ENCODE data around the gene PDGFRB.

The PDGFRB gene

DNA sequence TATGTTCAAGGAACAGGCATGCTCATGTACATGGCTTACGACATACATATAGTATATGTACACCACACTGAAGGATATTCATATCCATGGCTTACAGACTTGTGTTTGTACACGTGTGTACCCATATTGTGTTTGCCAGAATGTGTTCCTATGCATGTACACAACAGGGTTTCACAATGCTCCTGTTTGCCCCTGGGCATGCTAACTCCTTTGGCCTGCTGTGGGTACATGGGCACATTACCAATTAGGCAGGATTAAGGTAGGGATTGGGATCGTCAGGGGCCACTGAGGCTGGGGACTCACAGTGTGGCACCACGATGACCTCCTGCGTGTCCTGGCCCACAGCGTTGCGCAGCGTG lies 26.2 kb downstream of the PDGFRB start:
- DNase-seq, result no peak

DNA sequence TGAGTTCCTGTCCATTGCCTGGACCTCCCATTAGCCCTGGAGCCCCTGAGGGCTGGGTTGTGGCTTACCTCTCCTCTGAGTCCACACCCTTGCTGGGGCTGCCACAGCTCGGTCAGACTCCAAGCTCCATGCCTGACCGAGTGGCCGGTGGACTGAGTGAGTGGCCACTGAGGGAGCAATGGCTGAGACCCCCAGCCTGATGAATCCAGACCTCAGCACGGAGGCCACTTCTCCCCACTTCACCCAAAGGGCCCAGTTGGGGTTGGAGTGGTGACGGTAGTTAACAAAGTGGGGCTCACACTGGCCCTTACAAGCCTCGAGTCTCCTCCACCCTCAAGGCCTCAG lies 28.8 kb downstream of the PDGFRB start:
- DNase-seq, result no peak

GRCh38 chr5:150126199-150126920 lies 29.3 kb downstream of the PDGFRB start:
- DNase-seq, result no peak

GRCh38 chr5:150125334-150125733 lies 30.3 kb downstream of the PDGFRB start:
- no peak for DNase-seq

GRCh38 chr5:150124596-150124995 lies 31.0 kb downstream of the PDGFRB start:
- DNase-seq, result no peak

GRCh38 chr5:150124111-150124557 lies 31.5 kb downstream of the PDGFRB start:
- DNase-seq, result no peak

GRCh38 chr5:150123542-150123941 lies 32.1 kb downstream of the PDGFRB start:
- no peak for DNase-seq

DNA sequence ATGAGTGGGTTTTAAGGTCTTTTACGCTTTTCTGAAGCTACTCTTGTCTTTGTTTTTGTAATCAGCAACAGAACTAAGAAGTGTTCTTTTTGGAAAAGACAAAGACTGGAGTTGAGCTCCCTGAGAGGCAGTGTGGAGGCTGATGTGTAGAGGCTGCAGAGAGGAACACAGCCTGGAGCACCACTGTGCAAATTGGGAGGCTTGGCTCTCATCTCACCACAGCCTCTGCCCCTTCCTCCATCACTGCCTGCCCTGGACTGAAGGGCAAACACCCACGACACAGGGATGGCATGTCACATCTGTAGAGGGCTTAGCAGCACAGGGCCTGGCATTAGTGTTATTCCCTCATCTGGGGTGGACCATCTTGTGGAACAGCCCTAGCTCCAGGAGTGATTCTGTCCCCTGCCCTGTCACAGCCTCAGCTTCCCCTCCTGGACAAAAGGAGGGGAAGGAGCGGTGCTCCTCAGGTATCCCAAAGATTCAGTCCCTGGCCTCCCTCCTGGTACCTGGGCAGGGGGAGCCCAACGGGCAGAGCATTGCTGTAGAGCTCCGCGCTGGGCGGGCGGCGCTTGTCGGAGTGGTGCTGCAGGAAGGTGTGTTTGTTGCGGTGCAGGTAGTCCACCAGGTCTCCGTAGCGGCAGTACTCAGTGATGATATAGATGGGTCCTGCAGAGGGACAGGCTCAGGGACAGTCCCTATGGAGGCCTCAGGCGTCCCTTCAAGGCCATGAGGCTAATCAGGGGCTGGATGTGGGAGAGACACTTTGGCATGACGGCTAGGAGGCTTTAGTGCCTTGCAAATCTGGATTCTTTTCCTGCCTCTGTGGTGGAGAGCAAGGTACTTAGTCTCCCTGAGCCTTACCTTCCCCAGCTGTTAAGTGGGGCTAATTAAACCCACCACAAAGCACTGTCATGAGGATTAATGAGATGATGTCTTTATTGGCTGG lies 32.8 kb downstream of the PDGFRB start:
- DNase-seq, result no peak

- DNase-seq, result peak; percentile 30
Observed at GRCh38 chr5:150122158-150122510, 33.5 kb downstream of the PDGFRB start.

DNA sequence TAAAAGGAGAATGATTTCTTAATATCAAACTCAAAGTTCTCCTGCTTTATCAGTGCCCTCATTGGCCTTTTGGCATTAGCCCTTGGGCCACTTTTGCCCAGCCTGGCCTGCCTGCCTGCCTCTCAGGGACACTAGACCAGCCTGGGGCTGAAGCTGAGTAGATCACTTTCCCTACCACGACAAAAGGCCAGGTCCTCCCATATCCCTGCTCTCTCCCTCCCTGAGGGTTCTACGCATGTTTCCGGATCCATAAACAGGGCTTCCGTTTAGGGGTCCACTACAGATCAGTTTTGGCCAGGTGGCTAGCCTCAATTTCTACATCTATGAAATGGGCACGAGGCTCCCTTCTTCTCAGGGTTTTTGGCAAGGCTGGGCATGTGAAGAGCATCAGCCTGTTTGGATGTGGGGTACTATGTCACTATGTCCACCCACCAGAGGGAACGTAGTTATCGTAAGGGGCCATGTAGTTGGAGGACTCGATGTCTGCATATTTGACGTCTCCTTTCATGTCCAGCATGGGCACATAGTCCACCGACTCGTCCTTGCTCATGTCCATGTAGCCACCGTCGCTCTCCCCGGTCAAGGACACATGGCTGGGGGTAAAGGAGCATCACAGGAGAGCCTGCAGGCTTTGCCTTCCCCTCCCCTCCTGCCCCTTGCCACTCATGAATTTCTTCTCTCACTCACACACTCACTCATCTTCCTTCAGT lies 34.0 kb downstream of the PDGFRB start:
- DNase-seq, result no peak

DNA sequence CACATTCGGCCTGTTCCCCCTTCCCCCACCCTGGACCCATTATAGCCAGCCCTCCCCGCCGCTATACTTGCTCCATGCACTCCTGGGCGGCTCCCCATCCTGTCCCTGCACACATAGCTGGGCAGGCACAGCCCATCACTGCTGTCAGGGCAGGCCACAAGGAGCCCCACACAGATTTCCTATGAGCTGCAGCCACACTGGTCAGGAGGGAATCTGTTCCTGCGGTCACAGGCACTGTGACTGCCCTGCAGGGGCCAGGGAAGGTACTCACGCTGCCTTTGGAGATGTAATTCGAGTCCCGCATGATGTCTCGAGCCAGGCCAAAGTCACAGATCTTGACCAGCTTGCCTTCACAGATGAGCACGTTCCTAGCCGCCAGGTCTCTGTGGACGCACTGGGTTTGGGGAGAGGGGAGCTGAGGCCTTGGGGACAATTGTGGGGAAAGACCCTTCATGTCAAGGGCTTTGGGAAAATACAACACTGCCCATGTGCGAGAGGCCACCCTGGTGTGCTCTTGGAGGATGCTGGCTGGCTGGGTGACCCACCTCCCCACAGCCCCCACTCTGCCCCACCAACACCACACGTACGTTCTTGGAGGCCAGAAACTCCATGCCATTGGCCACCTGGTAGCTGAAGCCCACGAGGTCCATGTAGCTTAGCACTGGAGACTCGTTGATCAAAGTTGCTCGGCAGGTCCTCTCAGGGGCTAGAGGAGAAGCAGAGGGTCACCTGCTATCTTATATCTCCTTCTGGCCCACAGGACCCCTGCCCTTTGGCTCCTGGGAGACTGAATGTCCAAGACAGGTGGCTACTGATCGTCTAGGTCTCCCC lies 34.8 kb downstream of the PDGFRB start:
- no peak for DNase-seq

DNA sequence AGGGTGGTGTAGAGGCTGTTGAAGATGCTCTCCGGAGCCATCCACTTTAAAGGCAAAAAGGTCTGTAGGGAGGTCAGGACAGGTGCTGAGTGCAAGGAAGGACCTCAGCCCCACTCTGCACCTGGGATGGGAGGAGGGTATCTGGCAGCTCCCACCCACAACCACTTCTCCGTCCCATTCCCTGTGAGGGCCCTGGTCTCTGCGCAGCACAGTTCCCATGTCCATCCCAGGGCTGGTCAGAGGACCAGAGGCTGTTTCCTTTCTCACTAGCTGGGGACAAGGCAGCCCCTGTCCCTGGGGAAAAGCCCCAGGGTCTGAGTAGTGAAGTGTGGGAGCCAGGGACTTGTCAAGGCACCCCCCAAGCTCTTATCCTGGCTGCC lies 35.6 kb downstream of the PDGFRB start:
- DNase-seq, result no peak

- no peak for DNase-seq
Observed at GRCh38 chr5:150119421-150120061, 36.1 kb downstream of the PDGFRB start.

- no peak for DNase-seq
Observed at GRCh38 chr5:150118561-150119229, 37.0 kb downstream of the PDGFRB start.

GRCh38 chr5:150117945-150118560 lies 37.6 kb downstream of the PDGFRB start:
- no peak for DNase-seq

GRCh38 chr5:150116667-150117400 lies 38.8 kb downstream of the PDGFRB start:
- DNase-seq, result no peak

DNA sequence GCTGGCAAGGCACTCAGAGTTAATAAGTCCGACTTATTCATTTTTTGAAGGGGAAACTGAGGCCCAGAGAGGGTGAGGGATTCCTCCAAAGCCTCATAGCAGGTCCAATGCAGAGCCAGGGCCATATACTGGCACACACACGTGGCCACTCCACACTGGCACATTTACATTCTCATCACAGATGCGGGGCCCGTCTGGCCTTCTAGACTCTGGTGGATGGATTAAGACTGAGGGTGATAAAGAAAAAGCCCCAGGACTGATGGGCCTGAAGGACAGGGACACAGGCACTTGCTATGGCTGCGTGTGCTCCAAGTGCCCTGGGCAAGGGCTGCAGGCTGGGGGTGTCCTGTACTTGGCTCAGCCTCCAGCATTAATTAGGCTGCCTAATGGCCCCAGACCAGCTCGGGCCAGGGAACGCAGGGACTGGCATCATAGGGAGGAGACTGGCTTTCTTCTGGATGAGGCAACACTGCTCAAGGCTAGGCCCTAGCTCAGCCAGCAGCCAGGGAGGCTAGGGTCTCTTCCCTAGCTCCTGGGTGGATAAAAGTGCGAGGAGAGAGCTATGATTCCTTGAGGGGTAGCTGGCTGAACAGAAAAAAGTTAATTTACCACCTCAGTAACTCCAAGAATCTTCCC lies 40.8 kb downstream of the PDGFRB start:
- no peak for DNase-seq

- no peak for DNase-seq
Observed at GRCh38 chr5:150114102-150114641, 41.5 kb downstream of the PDGFRB start.

DNA sequence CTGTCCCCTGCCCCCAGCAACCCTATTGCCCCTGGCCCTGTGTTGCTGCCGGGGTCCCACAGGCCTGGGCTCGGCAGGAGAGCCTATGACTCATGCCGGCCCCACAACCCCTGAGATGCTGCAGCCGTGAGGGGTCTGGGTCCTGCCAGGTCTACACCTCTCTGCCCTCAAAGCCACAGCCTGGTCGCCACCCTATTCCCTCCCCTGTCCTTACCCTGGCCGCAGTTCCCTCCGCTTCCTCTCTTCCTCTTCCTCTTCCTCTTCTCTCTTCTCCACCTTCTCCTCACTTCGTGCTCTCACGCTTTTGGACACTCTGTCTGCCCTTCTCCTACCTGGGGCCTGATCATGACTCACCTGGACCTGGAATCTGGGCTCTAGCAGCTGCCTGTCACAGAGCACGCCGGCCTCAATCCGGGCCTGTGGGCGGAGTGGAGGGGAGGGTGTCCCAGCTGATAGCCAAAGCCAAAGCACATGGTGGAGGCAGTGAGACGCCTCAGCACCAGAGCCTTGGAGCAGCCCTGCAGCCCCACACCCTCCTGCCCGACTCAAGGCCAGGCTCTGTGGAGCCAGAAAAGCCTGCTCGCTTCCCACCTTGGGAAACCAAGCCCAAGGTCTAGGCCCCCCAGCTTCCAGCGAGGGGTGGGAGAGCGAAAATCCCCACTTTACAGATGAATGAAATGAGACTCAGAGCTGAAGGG lies 42.4 kb downstream of the PDGFRB start:
- no peak for DNase-seq

Measured in stimulated activated CD4-positive, alpha-beta T cell treated with anti-CD3 and anti-CD28 coated beads, Interleukin-1b, Interleukin-23, amount 100 ng/mL, for 48 hours (primary cell).